ENCODE data around the gene HS6ST1. TPM values are rescaled to one million over a fixed set of nuclear protein-coding genes. Genes with fewer than 3 reads are reported as not detected.
A peak's percentile ranks its signal among the peaks of the same experiment; 100 is the strongest.

The HS6ST1 gene
- total RNA-seq, 3 donors from 2014 or later (not counting 1 experiment from before 2014, with no cell fraction given) = 18.9 to 35.9 (median 28.8) TPM

- Mint-ChIP-seq H3K4me1 (peaks cover 38 to 68% of the 10 kb centered on the region in 2 donors), H3K27me3 (ENCODE audit: low read depth in 2 of 2) (no peaks in the 10 kb centered on the region), H3K4me3 (peak overlapping the region; percentile 50), H3K27ac (peak overlapping the region; percentile 76 to 82), H3K9me3 (no peaks in the 10 kb centered on the region), H3K36me3 (no peaks in the 10 kb centered on the region)
- DNase-seq (no peak), ATAC-seq (no peak)
- H3K4me3 ChIP-seq (ENCODE audit: low read length) = no peak overlapping the region
- no peaks in the 10 kb centered on the region for H3K9me3 ChIP-seq (ENCODE audit: control insufficient read depth, insufficient read depth, low read length)
- H3K4me1 ChIP-seq (ENCODE audit: control insufficient read depth, insufficient read depth, low read length) = peaks cover 59% of the 10 kb centered on the region
- H3K36me3 ChIP-seq (ENCODE audit: control insufficient read depth, insufficient read depth, low read length) = no peaks in the 10 kb centered on the region
- TF ChIP-seq CTCF (IDR thresholded peaks at IDR 0.05) = no peak
- 69% methylated on average over 5 of the region's 5 CpGs for WGBS (ENCODE audit: insufficient coverage)
- peak overlapping the region; percentile 37 for H3K27ac ChIP-seq (ENCODE audit: low read length)
- no peaks in the 10 kb centered on the region for H3K27me3 ChIP-seq (ENCODE audit: control insufficient read depth, insufficient read depth, low read length)
- intact Hi-C loops (cut with micrococcal nuclease) = no loop called here
Measured at GRCh38 chr2:128280901-128281321, 37.8 kb downstream of the HS6ST1 start.

DNA sequence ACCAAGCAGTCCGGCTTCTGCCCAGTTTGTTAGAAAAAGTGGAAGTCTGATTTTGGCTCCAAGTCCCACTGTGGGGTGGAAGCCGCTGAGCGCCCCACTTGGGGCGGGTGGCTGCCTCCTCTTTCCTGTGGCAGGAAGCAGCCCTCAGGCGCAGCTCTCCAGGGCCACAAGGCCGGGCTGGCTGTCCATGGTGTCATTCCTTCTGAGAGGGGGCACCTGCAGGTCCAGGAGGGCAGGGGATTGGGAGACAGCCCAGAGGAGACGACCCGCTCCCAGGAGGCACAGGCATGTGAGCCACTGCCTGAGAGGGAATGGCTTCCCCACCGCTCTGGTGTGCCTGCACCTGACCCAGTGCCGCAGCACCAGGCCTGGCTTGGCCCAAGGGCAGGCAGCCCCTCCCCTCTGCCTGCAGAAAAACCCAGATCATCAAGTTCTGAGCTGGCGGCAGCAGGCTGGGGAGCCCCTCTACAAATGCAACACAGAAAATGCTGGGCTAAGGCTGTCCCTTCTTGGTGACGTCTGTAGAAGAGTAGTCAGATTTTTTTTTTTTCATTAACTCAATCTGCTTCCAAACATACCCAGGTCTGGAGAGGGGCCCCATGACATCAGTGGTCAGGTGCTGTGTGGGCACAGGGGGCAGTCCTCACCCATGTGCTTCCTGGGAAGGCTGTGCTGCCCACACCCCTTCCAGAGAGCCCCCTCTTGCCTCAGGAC, 38.4 kb downstream of the HS6ST1 start:
- peak; percentile 40 to 72 (median 67) for ATAC-seq
- Histone ChIP-seq H3K27me3 (ENCODE audit: control insufficient read depth, insufficient read depth, low read length) (no peaks in the 10 kb centered on the region), H3K4me3 (ENCODE audit: low read length) (no peak overlapping the region)

DNA sequence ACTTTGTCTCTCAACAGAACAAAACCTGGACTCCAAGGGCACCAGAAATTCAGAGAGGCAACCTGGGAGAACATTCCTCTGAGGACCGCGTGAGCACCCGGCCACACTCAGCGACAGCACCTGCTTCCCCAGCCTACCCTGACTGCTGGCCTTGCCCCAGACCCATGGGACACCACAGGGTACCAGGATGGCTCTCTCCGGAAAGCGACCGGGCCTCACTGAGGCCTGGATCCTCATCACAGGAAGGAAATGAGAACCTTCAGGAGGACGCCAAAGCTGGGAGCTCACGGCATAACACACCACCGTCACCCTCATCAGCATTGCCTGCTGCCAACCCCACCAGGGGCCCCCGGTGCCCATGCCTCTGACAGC, 38.9 kb downstream of the HS6ST1 start:
- Mint-ChIP-seq H3K36me3 (no peaks in the 10 kb centered on the region), H3K9me3 (no peaks in the 10 kb centered on the region), H3K4me1 (peaks cover 49 to 79% of the 10 kb centered on the region in 2 donors), H3K27ac (peak overlapping the region; percentile 76 to 82), H3K4me3 (peak overlapping the region; percentile 64), H3K27me3 (ENCODE audit: low read depth in 2 of 2) (no peaks in the 10 kb centered on the region)
- H3K4me1 ChIP-seq (ENCODE audit: control insufficient read depth, insufficient read depth, low read length) = peaks cover 66% of the 10 kb centered on the region
- no peak for DNase-seq
- H3K9me3 ChIP-seq (ENCODE audit: control insufficient read depth, insufficient read depth, low read length) = no peaks in the 10 kb centered on the region
- H3K4me3 ChIP-seq (ENCODE audit: low read length) = no peak overlapping the region
- intact Hi-C loops (cut with micrococcal nuclease) = no loop called here
- ATAC-seq = no peak
- TF ChIP-seq CTCF (IDR thresholded peaks at IDR 0.05) = no peak
- WGBS (ENCODE audit: insufficient coverage) = 26% methylated on average over 11 of the region's 11 CpGs
- peak overlapping the region; percentile 37 for H3K27ac ChIP-seq (ENCODE audit: low read length)
- no peaks in the 10 kb centered on the region for H3K36me3 ChIP-seq (ENCODE audit: control insufficient read depth, insufficient read depth, low read length)
- H3K27me3 ChIP-seq (ENCODE audit: control insufficient read depth, insufficient read depth, low read length) = no peaks in the 10 kb centered on the region

More for the DNA sequence above, 38.4 kb downstream of the HS6ST1 start:
- H3K9me3 ChIP-seq (ENCODE audit: control insufficient read depth, insufficient read depth, low read length) = no peaks in the 10 kb centered on the region
- no peaks in the 10 kb centered on the region for H3K9me3 Mint-ChIP-seq
- no peaks in the 10 kb centered on the region for H3K36me3 Mint-ChIP-seq
- no peaks in the 10 kb centered on the region for H3K27me3 Mint-ChIP-seq (ENCODE audit: low read depth in 2 of 2)
- peaks cover 44 to 74% of the 10 kb centered on the region in 2 donors for H3K4me1 Mint-ChIP-seq
- no peaks in the 10 kb centered on the region for H3K36me3 ChIP-seq (ENCODE audit: control insufficient read depth, insufficient read depth, low read length)
- DNase-seq = no peak
- peak overlapping the region; percentile 76 to 82 for H3K27ac Mint-ChIP-seq
- intact Hi-C loops (cut with micrococcal nuclease) = no loop called here
- H3K4me3 Mint-ChIP-seq = peak overlapping the region; percentile 64
- H3K4me1 ChIP-seq (ENCODE audit: control insufficient read depth, insufficient read depth, low read length) = peaks cover 65% of the 10 kb centered on the region
- no peak for TF ChIP-seq CTCF (IDR thresholded peaks at IDR 0.05)
- whole genome bisulfite sequencing (ENCODE audit: insufficient coverage) = 15% methylated on average over 11 of the region's 12 CpGs
- peak overlapping the region; percentile 37 for H3K27ac ChIP-seq (ENCODE audit: low read length)

All from natural killer cell (primary cell).